ENCODE results near the gene RPTOR.

Gene RPTOR

GRCh38 chr17:80962356-80963329 is 418.0 kb downstream of the RPTOR start:
- TF ChIP-seq, protein P1, sequence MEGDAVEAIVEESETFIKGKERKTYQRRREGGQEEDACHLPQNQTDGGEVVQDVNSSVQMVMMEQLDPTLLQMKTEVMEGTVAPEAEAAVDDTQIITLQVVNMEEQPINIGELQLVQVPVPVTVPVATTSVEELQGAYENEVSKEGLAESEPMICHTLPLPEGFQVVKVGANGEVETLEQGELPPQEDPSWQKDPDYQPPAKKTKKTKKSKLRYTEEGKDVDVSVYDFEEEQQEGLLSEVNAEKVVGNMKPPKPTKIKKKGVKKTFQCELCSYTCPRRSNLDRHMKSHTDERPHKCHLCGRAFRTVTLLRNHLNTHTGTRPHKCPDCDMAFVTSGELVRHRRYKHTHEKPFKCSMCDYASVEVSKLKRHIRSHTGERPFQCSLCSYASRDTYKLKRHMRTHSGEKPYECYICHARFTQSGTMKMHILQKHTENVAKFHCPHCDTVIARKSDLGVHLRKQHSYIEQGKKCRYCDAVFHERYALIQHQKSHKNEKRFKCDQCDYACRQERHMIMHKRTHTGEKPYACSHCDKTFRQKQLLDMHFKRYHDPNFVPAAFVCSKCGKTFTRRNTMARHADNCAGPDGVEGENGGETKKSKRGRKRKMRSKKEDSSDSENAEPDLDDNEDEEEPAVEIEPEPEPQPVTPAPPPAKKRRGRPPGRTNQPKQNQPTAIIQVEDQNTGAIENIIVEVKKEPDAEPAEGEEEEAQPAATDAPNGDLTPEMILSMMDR (IDR thresholded peaks at IDR 0.05; ENCODE audit: insufficient read depth, low read depth, low read length, missing control alignments): no peak
- H3K4me3 ChIP-seq (ENCODE audit: low read depth, low read length): no peak overlapping the region
- no peak for DNase-seq (ENCODE audit: low read depth)

DNA sequence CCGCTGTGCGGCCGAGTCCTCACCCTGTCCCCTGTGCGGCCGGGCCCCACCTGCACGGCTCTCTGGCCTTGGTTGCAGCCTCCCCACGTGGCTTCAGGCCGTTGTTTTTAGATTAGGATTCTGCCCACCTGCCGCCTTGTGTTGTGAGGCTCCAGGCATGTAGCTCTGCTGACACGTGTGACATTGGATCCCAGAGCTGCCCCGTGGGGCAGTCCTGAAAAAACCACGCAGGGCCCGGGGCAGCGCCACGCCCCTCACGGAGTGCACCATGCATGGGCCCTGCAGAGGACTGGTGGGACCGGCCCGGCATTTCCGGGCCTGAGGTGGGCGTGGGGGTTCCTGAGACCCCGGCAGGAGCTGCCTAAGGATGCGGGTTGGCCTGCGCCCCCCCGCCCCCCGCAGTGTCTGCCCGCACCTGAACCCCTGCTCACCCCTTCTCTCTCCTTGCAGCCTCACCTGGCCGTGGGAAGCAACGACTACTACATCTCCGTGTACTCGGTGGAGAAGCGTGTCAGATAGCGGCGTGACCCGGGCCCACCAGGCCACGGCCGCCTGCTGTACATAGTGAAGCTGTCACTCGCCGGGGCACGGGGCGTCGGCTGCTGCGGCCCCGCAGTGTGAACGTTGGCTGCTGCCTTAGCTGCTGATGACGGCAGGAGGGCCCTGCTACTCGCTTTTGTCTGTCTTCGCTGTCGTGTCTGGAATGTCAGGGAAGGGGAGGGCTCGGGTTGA is 419.3 kb downstream of the RPTOR start:
- H3K4me3 ChIP-seq (ENCODE audit: low read depth, low read length): no peak overlapping the region
- DNase-seq (ENCODE audit: low read depth): no peak
- TF ChIP-seq, protein P1 (IDR thresholded peaks at IDR 0.05; ENCODE audit: insufficient read depth, low read depth, low read length, missing control alignments): no peak

GRCh38 chr17:80964544-80964856 is 419.9 kb downstream of the RPTOR start:
- TF ChIP-seq, protein P1 (IDR thresholded peaks at IDR 0.05; ENCODE audit: insufficient read depth, low read depth, low read length, missing control alignments): no peak

DNA sequence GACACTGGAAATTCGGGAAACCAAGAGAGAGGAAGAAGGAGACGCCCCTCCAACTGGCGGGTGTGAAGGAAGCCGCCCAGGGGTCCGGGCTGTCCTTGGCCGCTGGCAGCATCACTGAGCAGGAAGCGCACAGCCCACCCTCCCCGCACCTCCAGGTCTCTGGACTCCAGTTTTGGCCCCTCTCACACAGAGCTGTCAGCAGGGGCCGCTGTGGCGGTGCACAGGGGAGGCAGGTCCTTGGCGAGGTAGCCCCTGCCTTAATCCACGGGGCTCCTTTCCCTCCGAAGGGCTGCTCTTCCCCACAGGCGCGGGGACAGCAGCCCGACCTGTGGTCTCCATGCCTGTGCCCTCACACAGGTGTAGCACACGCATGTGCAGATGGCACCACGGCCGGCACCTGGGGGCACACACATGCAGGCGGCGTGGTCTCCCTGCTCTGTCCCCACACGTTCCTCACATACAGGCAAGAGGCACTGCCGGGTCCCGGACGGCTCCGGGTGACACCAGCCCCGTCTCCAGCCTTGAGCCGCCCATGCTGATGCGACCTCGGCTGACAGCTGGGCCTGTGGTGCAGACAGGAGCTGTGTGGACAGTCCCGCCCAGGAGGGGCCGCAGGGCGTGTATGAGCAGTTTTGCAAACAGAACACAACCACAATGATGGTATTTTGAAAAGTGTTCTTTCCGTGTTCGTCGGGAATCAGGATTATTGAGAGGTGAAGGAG is 420.4 kb downstream of the RPTOR start:
- DNase-seq (ENCODE audit: low read depth): no peak

More at GRCh38 chr17:80964544-80964856, 419.9 kb downstream of the RPTOR start:
- no peak overlapping the region for H3K4me3 ChIP-seq (ENCODE audit: low read depth, low read length)
- DNase-seq (ENCODE audit: low read depth): no peak

GRCh38 chr17:80965606-80966005 is 421.0 kb downstream of the RPTOR start:
- DNase-seq (ENCODE audit: low read depth): no peak
- TF ChIP-seq, protein P1 (IDR thresholded peaks at IDR 0.05; ENCODE audit: insufficient read depth, low read depth, low read length, missing control alignments): no peak
- no peak overlapping the region for H3K4me3 ChIP-seq (ENCODE audit: low read depth, low read length)

More for the DNA sequence above, 420.4 kb downstream of the RPTOR start:
- H3K4me3 ChIP-seq (ENCODE audit: low read depth, low read length): no peak overlapping the region
- TF ChIP-seq, protein P1 (IDR thresholded peaks at IDR 0.05; ENCODE audit: insufficient read depth, low read depth, low read length, missing control alignments): no peak

DNA sequence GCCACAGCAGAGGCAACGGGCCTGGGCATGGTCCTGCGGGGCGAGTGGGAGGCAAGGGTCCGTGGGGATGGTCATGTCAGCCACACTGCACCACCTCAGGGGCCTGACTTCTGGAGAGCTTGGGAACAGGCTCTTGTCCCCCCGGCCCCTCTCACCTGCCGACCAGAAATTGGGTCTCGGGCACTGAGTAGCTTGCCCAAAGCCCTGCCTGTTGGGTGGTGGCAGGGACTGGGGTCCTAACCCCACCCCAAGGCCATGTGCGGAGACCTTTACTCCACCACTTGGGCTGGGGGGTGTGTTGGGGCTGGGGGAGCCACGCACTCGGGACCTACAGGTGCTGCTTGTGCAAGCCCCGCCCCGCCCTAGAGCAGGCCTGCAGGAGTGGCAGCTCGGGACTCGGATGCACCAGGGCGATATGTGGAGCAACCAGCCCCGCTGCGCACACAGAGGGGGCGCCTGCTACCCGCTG is 422.8 kb downstream of the RPTOR start:
- no peak overlapping the region for H3K4me3 ChIP-seq (ENCODE audit: low read depth, low read length)
- DNase-seq (ENCODE audit: low read depth): no peak
- TF ChIP-seq, protein P1 (IDR thresholded peaks at IDR 0.05; ENCODE audit: insufficient read depth, low read depth, low read length, missing control alignments): no peak
